ENCODE measurements around the gene RPS21.

DNA sequence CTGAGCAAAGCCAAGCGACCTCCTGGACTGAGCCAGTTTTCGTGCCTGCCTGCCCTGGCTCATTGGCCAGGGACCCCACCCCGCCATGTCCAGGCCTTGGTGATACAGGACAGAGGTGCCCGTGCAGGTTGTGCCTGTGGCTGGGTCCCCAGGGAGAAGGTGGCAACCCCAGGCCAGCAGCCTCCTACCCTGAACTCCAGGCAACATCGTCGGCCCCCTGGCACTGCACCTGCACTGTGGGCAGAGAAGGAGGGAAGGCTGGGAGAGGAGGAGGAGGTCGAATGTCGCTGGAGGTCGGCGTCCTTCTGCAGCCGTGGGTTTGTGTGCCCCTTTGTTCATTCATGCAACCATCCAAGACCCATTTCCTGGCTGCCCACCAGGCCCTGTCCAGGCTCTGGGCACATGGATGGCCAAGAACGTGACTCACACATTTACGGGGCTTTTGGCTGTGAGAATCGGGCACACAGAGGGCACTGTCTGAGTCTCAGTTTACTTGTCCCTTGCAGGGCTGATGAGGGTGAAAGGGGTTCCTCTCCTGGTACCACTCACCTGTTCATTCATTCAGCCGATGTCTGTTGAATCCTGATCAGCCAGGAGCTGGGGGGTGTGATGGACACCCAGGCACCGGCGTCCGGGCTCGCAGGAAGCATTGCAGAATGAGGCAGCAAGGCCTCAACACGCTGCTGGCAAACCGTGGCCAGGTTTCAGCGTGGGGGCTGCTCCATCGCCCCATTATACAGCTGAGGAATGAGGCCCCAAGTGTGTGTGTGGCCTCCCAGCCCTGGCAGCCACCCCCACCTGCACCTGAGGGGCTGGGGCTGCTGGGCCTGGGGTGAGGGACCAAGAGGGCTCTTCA is 42.8 kb downstream of the RPS21 start:
- no peak for TF ChIP-seq ZNF75A (CRISPR knock-in tag; IDR thresholded peaks at IDR 0.05)
- no peak for TF ChIP-seq RNF219 (CRISPR knock-in tag; IDR thresholded peaks at IDR 0.05)
- TF ChIP-seq KAT8 (IDR thresholded peaks at IDR 0.05; ENCODE audit: low read depth): no peak
- TF ChIP-seq, protein P1, sequence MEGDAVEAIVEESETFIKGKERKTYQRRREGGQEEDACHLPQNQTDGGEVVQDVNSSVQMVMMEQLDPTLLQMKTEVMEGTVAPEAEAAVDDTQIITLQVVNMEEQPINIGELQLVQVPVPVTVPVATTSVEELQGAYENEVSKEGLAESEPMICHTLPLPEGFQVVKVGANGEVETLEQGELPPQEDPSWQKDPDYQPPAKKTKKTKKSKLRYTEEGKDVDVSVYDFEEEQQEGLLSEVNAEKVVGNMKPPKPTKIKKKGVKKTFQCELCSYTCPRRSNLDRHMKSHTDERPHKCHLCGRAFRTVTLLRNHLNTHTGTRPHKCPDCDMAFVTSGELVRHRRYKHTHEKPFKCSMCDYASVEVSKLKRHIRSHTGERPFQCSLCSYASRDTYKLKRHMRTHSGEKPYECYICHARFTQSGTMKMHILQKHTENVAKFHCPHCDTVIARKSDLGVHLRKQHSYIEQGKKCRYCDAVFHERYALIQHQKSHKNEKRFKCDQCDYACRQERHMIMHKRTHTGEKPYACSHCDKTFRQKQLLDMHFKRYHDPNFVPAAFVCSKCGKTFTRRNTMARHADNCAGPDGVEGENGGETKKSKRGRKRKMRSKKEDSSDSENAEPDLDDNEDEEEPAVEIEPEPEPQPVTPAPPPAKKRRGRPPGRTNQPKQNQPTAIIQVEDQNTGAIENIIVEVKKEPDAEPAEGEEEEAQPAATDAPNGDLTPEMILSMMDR (IDR thresholded peaks at IDR 0.05 in 2 of 3, conservative IDR thresholded peaks at IDR 0.05 in 1 of 3; ENCODE audit: insufficient read depth in 2 of 3, low read depth in 1 of 3, low read length in 3 of 3): no peak
- no peak for TF ChIP-seq ZNF589 (CRISPR knock-in tag; IDR thresholded peaks at IDR 0.05; ENCODE audit: low read depth)
- TF ChIP-seq EP300 (IDR thresholded peaks at IDR 0.05; ENCODE audit: low read length): no peak
- no peak for TF ChIP-seq POLR3A (IDR thresholded peaks at IDR 0.05; ENCODE audit: borderline replicate concordance, extremely low read depth, insufficient read depth, insufficient read length)
- TF ChIP-seq FOXJ3 (CRISPR knock-in tag; IDR thresholded peaks at IDR 0.05): no peak
- TF ChIP-seq, protein P2, sequence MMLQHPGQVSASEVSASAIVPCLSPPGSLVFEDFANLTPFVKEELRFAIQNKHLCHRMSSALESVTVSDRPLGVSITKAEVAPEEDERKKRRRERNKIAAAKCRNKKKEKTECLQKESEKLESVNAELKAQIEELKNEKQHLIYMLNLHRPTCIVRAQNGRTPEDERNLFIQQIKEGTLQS (IDR thresholded peaks at IDR 0.05): no peak
- TF ChIP-seq, protein P2 (CRISPR knock-in tag; conservative IDR thresholded peaks at IDR 0.05): no peak
